Neuronal stem cell (in vitro differentiated cells): ENCODE measurements around the gene LXN.

Experiments used
- DNase-seq: peaks from one replicate; pipeline ENCODE4 v3.0.0-alpha.2; 2013; ENCODE audit warnings: low spot score
- H2AFZ ChIP-seq: one replicate; pipeline ENCODE4 v1.6.1; 2013; ENCODE audit warnings: mild to moderate bottlenecking, low read length, inconsistent platforms
- H2AK5ac ChIP-seq: 2 replicates; pipeline ENCODE4 v1.6.1; 2013; ENCODE audit warnings: low read depth, mild to moderate bottlenecking, inconsistent platforms, low read length, moderate library complexity, mixed read lengths
- H2BK120ac ChIP-seq: 2 replicates; pipeline ENCODE4 v1.6.1; 2013; ENCODE audit warnings: low read depth, mild to moderate bottlenecking, inconsistent platforms, low read length, moderate library complexity, mixed read lengths
- H2BK12ac ChIP-seq: one replicate; pipeline ENCODE4 v1.6.1; 2013; ENCODE audit warnings: low read length, inconsistent platforms
- H2BK15ac ChIP-seq: 2 replicates; pipeline ENCODE4 v1.6.1; 2013; ENCODE audit warnings: mild to moderate bottlenecking, low read length, inconsistent platforms, mixed read lengths
- H2BK5ac ChIP-seq: one replicate; pipeline ENCODE4 v1.6.1; 2013; ENCODE audit warnings: inconsistent platforms, mild to moderate bottlenecking, low read length, moderate library complexity
- H3K14ac ChIP-seq: one replicate; pipeline ENCODE4 v1.6.1; 2013; ENCODE audit warnings: low read length, inconsistent platforms
- H3K18ac ChIP-seq: 2 replicates; pipeline ENCODE4 v1.6.1; 2013; ENCODE audit warnings: low read length, inconsistent platforms
- H3K23ac ChIP-seq: 2 replicates; pipeline ENCODE4 v1.6.1; 2013; ENCODE audit warnings: low read depth, mild to moderate bottlenecking, mixed read lengths, low read length, inconsistent platforms; ENCODE audit not compliant: poor library complexity
- H3K27ac ChIP-seq: replicated peaks from 3 replicates; pipeline ENCODE4 v1.5.1; 2013; ENCODE audit warnings: low read length, inconsistent platforms
- H3K27me3 ChIP-seq, 3 experiments: 2 replicates each; pipeline ENCODE4 v1.6.1; 2013; ENCODE audit warnings: low read length in 3 of 3, mild to moderate bottlenecking in 2 of 3, inconsistent platforms in 1 of 3, low read depth in 1 of 3, mixed read lengths in 1 of 3, moderate library complexity in 1 of 3; ENCODE audit not compliant: control insufficient read depth in 3 of 3, insufficient read depth in 3 of 3
- H3K36me3 ChIP-seq, 2 donors: replicated peaks in 1 of 2; 2 replicates each; pipeline ENCODE4 v1.6.1; 2013; ENCODE audit warnings: low read length in 2 of 2; ENCODE audit not compliant: control insufficient read depth in 2 of 2, insufficient read depth in 2 of 2
- H3K4ac ChIP-seq: 2 replicates; pipeline ENCODE4 v1.6.1; 2013; ENCODE audit warnings: inconsistent platforms, mild to moderate bottlenecking, low read length, moderate library complexity
- H3K4me1 ChIP-seq, 2 donors: 1 replicate in 1 of 2; 2 replicates in 1 of 2; pipeline ENCODE4 v1.6.1; 2013; ENCODE audit warnings: low read length in 2 of 2, low read depth in 1 of 2; ENCODE audit not compliant: control insufficient read depth in 2 of 2, insufficient read depth in 1 of 2
- H3K4me2 ChIP-seq: one replicate; pipeline ENCODE4 v1.6.1; 2013; ENCODE audit warnings: mild to moderate bottlenecking, low read length, inconsistent platforms; ENCODE audit not compliant: insufficient read depth, poor library complexity, severe bottlenecking
- H3K4me3 ChIP-seq, 2 donors: 2 replicates each; pipeline ENCODE4 v1.5.1; 2013; ENCODE audit warnings: low read length in 2 of 2, mild to moderate bottlenecking in 2 of 2, inconsistent platforms in 1 of 2, moderate library complexity in 1 of 2
- H3K79me1 ChIP-seq: one replicate; pipeline ENCODE4 v1.6.1; 2013; ENCODE audit warnings: low read depth, mild to moderate bottlenecking, inconsistent platforms, low read length, moderate library complexity
- H3K9ac ChIP-seq: one replicate; pipeline ENCODE4 v1.6.1; 2013; ENCODE audit warnings: mild to moderate bottlenecking, low read depth, low read length, inconsistent platforms; ENCODE audit not compliant: poor library complexity
- H3K9me3 ChIP-seq, 2 donors: replicated peaks in 1 of 2; 2 replicates each; pipeline versions ENCODE3 to v1.6.1; 2013; ENCODE audit warnings: low read length in 2 of 2, mild to moderate bottlenecking in 2 of 2, inconsistent platforms in 1 of 2, low read depth in 1 of 2, mixed read lengths in 1 of 2, moderate library complexity in 1 of 2; ENCODE audit not compliant: control insufficient read depth in 2 of 2, insufficient read depth in 1 of 2
- H4K8ac ChIP-seq: one replicate; pipeline ENCODE4 v1.6.1; 2013; ENCODE audit warnings: low read depth, mild to moderate bottlenecking, inconsistent platforms, low read length, moderate library complexity
- H4K91ac ChIP-seq: one replicate; pipeline ENCODE4 v1.6.1; 2013; ENCODE audit warnings: low read length, low read depth, mild to moderate bottlenecking, inconsistent platforms; ENCODE audit not compliant: poor library complexity
- WGBS, 2 donors: extraction: QIAGEN DNeasy Blood & Tissue Kit; methylation state at CpG; one replicate each; pipeline ENCODE4 v1.1.7; 2013; ENCODE audit warnings: missing lambda C conversion rate in 2 of 2, mixed read lengths in 1 of 2; ENCODE audit not compliant: insufficient read length in 2 of 2, insufficient replicate concordance in 1 of 2; ENCODE audit errors: extremely low coverage in 2 of 2; 5-methylcytosine and 5-hydroxymethylcytosine counted together

The LXN gene

GRCh38 chr3:158658889-158659288 lies 13.6 kb downstream of the LXN start:
- Histone ChIP-seq H4K8ac (no peak overlapping the region), H2BK12ac (no peak overlapping the region), H3K14ac (no peak overlapping the region), H3K4me2 (no peak overlapping the region), H3K18ac (no peak overlapping the region), H4K91ac (no peak overlapping the region), H3K4me3 (no peak overlapping the region), H3K4ac (no peak overlapping the region), H3K27ac (no peak overlapping the region), H3K79me1 (no peaks in the 10 kb centered on the region), H3K9me3 (no peaks in the 10 kb centered on the region), H3K36me3 (peaks cover 7 to 88% of the 10 kb centered on the region in 2 donors), H3K9ac (no peak overlapping the region), H3K27me3 (no peaks in the 10 kb centered on the region), H3K23ac (no peak overlapping the region), H2BK5ac (no peak overlapping the region), H2BK15ac (no peak overlapping the region), H2AFZ (no peak overlapping the region), H3K4me1 (no peaks in the 10 kb centered on the region), H2AK5ac (no peak overlapping the region), H2BK120ac (no peak overlapping the region)
- no CpG with 5 or more reads among the region's 7 CpGs for WGBS, 2 donors
- no peak for DNase-seq

DNA sequence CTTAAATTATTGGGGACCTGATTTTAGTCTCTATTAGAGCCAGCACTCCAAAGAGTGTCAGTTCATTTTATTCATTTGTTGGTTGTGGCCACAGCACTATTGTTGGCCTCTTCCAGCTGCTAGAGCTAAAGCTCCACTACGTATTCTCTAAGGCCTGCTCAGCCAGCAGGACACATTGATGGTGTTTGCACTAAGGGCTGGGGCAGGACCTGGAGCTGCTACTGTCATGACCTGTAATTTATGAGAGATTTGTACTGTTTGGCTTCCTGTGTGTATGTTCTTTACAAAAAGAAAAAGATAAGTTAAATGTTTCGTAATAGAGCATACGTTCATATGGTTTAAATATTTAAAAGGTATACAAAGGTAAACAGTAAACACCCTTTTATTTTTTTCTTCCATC lies 20.0 kb downstream of the LXN start:
- Histone ChIP-seq H3K27me3 (no peaks in the 10 kb centered on the region), H3K9me3 (no peaks in the 10 kb centered on the region), H2AFZ (no peak overlapping the region), H2BK120ac (no peak overlapping the region), H3K36me3 (peaks cover 2 to 87% of the 10 kb centered on the region in 2 donors), H4K8ac (no peak overlapping the region), H2AK5ac (no peak overlapping the region), H2BK5ac (no peak overlapping the region), H3K9ac (no peak overlapping the region), H4K91ac (no peak overlapping the region), H3K4me1 (no peaks in the 10 kb centered on the region), H3K14ac (no peak overlapping the region), H2BK15ac (no peak overlapping the region), H3K4me3 (no peak overlapping the region), H2BK12ac (no peak overlapping the region), H3K4me2 (no peak overlapping the region), H3K27ac (no peak overlapping the region), H3K18ac (no peak overlapping the region), H3K4ac (no peak overlapping the region), H3K79me1 (no peaks in the 10 kb centered on the region), H3K23ac (no peak overlapping the region)
- DNase-seq: no peak
- no CpG with 5 or more reads among the region's 3 CpGs for WGBS, 2 donors

GRCh38 chr3:158651192-158651591 lies 21.3 kb downstream of the LXN start:
- peaks cover 2 to 89% of the 10 kb centered on the region in 2 donors for H3K36me3 ChIP-seq
- DNase-seq: no peak

GRCh38 chr3:158649791-158650190 lies 22.7 kb downstream of the LXN start:
- H3K18ac ChIP-seq: no peak overlapping the region
- no peak overlapping the region for H3K4me3 ChIP-seq
- H3K9me3 ChIP-seq: no peaks in the 10 kb centered on the region
- no peak overlapping the region for H2AK5ac ChIP-seq
- no peak overlapping the region for H3K4me2 ChIP-seq
- peaks cover 2 to 82% of the 10 kb centered on the region in 2 donors for H3K36me3 ChIP-seq
- H3K79me1 ChIP-seq: peaks cover 5% of the 10 kb centered on the region
- H2AFZ ChIP-seq: no peak overlapping the region
- no peak overlapping the region for H2BK15ac ChIP-seq
- H3K4me1 ChIP-seq: peaks cover 0 to 4% of the 10 kb centered on the region in 2 donors
- no peak overlapping the region for H3K4ac ChIP-seq
- no peak overlapping the region for H3K27ac ChIP-seq
- no peak overlapping the region for H2BK120ac ChIP-seq
- H3K9ac ChIP-seq: no peak overlapping the region
- H3K14ac ChIP-seq: no peak overlapping the region
- H4K91ac ChIP-seq: no peak overlapping the region
- no CpG with 5 or more reads among the region's 4 CpGs for WGBS, 2 donors
- H2BK5ac ChIP-seq: no peak overlapping the region
- no peak for DNase-seq
- H3K27me3 ChIP-seq: no peaks in the 10 kb centered on the region
- no peak overlapping the region for H3K23ac ChIP-seq
- no peak overlapping the region for H2BK12ac ChIP-seq
- no peak overlapping the region for H4K8ac ChIP-seq

More at GRCh38 chr3:158651192-158651591, 21.3 kb downstream of the LXN start:
- WGBS, 2 donors: no CpG with 5 or more reads among the region's 2 CpGs
- Histone ChIP-seq H3K27ac (no peak overlapping the region), H3K9me3 (no peaks in the 10 kb centered on the region), H4K8ac (no peak overlapping the region), H3K4me3 (no peak overlapping the region), H3K27me3 (no peaks in the 10 kb centered on the region), H2BK120ac (no peak overlapping the region), H4K91ac (no peak overlapping the region), H3K4me1 (no peaks in the 10 kb centered on the region), H2AFZ (no peak overlapping the region), H3K14ac (no peak overlapping the region), H3K18ac (no peak overlapping the region), H3K4me2 (no peak overlapping the region), H2AK5ac (no peak overlapping the region), H3K23ac (no peak overlapping the region), H2BK15ac (no peak overlapping the region), H3K4ac (no peak overlapping the region), H2BK5ac (no peak overlapping the region), H2BK12ac (no peak overlapping the region), H3K79me1 (peaks cover 3% of the 10 kb centered on the region), H3K9ac (no peak overlapping the region)
